ENCODE data around the gene ARRB1. TPM values are rescaled to one million over a fixed set of nuclear protein-coding genes. Genes with fewer than 3 reads are reported as not detected.

ARRB1 gene
- total RNA-seq, 1 experiment from 2014 or later, result 90.1 TPM

GRCh38 chr11:75399344-75400145 lies 48.1 kb upstream of the ARRB1 start, which contains the start of gene RPS3:
Gene RPS3, plus strand, starts transcription at chr11:75399518. Its CDS starts 30 bp downstream, at chr11:75399548.
- peak; percentile 88 for DNase-seq (ENCODE audit: low spot score)
- H3K4me3 Mint-ChIP-seq, result peak within 1 kb of the TSS; percentile 100
- peaks cover 39% of the 10 kb centered on the region for H3K4me1 Mint-ChIP-seq
- no peaks in the 10 kb centered on the region for H3K9me3 Mint-ChIP-seq
- peak; percentile 84 for ATAC-seq
- peaks cover 4% of the 10 kb centered on the region; the same call in 1 of the 2 replicates for H3K27me3 Mint-ChIP-seq (ENCODE audit: low read depth)
- ChIA-PET POLR2A (no interaction called here), CTCF (interaction anchor here (1.6 to 2.2 kb wide), 2 partner anchors 10 to 119 kb away, joined by 4 to 6 read pairs; no protein-coding TSS in a partner anchor)
- H3K27ac Mint-ChIP-seq, result peak within 1 kb of the TSS; percentile 99
- H3K36me3 Mint-ChIP-seq, result peaks cover 53% of the 10 kb centered on the region
- peak; percentile 77 for TF ChIP-seq E2F5 (CRISPR knock-in tag; IDR thresholded peaks at IDR 0.05)
- TF ChIP-seq ARID4B (CRISPR knock-in tag; IDR thresholded peaks at IDR 0.05; ENCODE audit: borderline replicate concordance), result peak; percentile 91
- TF ChIP-seq ZNF425 (CRISPR knock-in tag; conservative IDR thresholded peaks at IDR 0.05), result no peak
- no peak for TF ChIP-seq ZNF532 (CRISPR knock-in tag; IDR thresholded peaks at IDR 0.05; ENCODE audit: borderline replicate concordance)
- TF ChIP-seq ELF4 (CRISPR knock-in tag; IDR thresholded peaks at IDR 0.05; ENCODE audit: low read depth), result no peak
- TF ChIP-seq ATF1 (CRISPR knock-in tag; IDR thresholded peaks at IDR 0.05), result no peak
- TF ChIP-seq MLX (CRISPR knock-in tag; IDR thresholded peaks at IDR 0.05), result 0 out of 2 replicates have a peak, but pooled peaks have one; percentile 34
- TF ChIP-seq NFYB (CRISPR knock-in tag; conservative IDR thresholded peaks at IDR 0.05; ENCODE audit: low read depth), result no peak
- TF ChIP-seq PRDM15 (CRISPR knock-in tag; IDR thresholded peaks at IDR 0.05), result no peak
- no peak for TF ChIP-seq IRF2 (CRISPR knock-in tag; IDR thresholded peaks at IDR 0.05; ENCODE audit: borderline replicate concordance, low read depth)
- TF ChIP-seq RORB (CRISPR knock-in tag; IDR thresholded peaks at IDR 0.05), result no peak
- TF ChIP-seq ZNF121 (CRISPR knock-in tag; IDR thresholded peaks at IDR 0.05), result no peak
- TF ChIP-seq TP53 (CRISPR knock-in tag; IDR thresholded peaks at IDR 0.05), result no peak
- no peak for TF ChIP-seq ZNF671 (CRISPR knock-in tag; IDR thresholded peaks at IDR 0.05)
- TF ChIP-seq ZNF512 (CRISPR knock-in tag; IDR thresholded peaks at IDR 0.05; ENCODE audit: borderline replicate concordance), result 0 out of 2 replicates have a peak, but pooled peaks have one; percentile 54
- peak; percentile 64; the same call in 1 of the 2 replicates for TF ChIP-seq E2F1 (CRISPR knock-in tag; IDR thresholded peaks at IDR 0.05)
